ENCODE measurements around the gene ARHGEF28.

GRCh38 chr5:73678807-73679206 lies 52.8 kb downstream of the ARHGEF28 start:
- TF ChIP-seq POLR2A (IDR thresholded peaks at IDR 0.05) (no peak), CTCF (IDR thresholded peaks at IDR 0.05 in 4 of 5, conservative IDR thresholded peaks at IDR 0.05 in 1 of 5) (no peak)
